NCI-H345 treated with DMSO at 0.1 percent for 48 hours (cell line): Measurements from ENCODE around the gene AGBL3.

Experiments used
- DNase-seq: peaks from one replicate; lab custom pipeline; 2025; ENCODE audit not compliant: unreplicated experiment; lab: John Stamatoyannopoulos, UW

Gene AGBL3

GRCh38 chr7:135181929-135182678 is 195.8 kb downstream of the AGBL3 start:
- DNase-seq = no peak

GRCh38 chr7:135183478-135183877 is 197.2 kb downstream of the AGBL3 start:
- no peak for DNase-seq

GRCh38 chr7:135184254-135184841 is 198.0 kb downstream of the AGBL3 start:
- no peak for DNase-seq
